Fibroblast of skin of left biceps (primary cell): ENCODE results near the gene ZBTB7C.

ENCODE experiments used
- DNase-seq, 2 experiments: peaks; one replicate each; pipeline ENCODE4 v3.0.0-alpha.2; 2013; ENCODE audit warnings: low read depth in 2 of 2

The ZBTB7C gene

DNA sequence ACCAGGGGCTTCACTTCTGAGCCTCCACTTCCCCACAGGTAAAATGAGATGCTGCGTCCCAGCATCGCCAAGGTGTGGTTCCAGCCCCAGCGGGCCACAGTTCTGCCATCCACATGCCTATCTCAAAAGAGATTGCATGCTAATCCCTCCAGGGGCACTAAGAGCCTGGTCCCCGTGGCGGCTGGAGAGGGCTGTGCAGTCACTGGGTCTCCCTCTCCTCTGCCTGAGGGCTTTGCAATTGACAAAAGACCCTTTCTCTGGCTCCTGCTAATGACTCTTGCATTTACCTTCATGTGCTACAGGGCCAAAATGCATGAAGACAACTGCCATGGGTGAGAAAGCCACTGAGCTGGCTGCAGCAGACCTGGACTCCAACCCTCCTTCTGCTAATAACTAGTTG lies 18.5 kb downstream of the ZBTB7C start:
- DNase-seq: no peak

DNA sequence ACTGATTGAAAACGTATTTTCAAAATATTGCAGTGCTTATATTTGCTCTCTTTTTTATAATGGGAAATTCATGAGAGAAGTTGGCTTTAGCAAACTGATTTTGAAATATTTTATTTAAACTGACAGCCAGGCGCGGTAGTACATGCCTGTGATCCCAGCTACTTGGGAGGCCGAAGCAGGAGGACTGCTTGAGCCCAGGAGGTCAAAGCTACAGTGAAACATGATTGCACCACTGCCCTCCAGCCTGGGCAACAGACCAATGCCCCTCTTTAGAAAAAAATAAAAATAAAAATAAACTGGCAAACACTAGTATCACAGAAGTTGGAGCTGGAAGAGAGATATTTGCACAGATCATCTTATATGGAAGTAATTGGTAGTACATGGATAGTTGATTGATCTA lies 20.7 kb downstream of the ZBTB7C start:
- no peak for DNase-seq

DNA sequence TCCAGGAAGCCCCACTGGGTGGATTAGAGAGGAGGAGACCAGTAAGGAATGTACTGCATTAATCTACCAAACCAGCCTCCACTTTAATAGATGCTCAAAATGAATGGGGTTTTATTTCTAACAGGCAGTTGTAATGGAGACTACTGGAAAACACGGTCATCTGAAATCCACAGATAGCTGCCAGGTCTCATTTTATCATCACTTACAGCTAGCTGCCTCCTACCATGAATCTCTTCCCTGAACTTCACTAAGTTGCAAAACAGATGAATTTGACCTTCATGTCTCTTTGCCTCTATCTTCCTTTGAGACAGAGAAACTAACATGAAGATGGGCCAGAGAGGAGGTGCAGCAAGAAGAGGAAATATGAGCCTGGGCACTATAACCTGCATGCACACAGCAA lies 21.9 kb downstream of the ZBTB7C start:
- DNase-seq: no peak

DNA sequence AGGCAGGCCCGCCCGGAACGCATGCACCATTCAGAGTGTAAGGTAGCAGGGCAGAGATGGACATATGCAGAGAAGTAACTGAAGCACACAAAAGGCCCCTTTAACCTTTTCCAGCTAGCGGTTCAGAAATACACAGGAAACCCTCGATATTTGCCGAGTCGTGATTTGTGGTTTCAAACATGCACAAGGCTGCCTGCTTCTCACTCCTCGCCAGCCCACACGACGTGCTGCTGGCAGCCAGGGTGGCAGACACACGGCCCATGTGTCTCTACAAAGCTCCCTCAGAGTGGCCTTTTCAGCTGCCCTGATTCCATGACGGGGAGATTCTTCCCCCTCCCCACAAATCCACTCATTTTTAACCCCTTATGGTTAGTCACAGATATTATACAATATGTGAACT lies 23.6 kb downstream of the ZBTB7C start:
- no peak for DNase-seq

DNA sequence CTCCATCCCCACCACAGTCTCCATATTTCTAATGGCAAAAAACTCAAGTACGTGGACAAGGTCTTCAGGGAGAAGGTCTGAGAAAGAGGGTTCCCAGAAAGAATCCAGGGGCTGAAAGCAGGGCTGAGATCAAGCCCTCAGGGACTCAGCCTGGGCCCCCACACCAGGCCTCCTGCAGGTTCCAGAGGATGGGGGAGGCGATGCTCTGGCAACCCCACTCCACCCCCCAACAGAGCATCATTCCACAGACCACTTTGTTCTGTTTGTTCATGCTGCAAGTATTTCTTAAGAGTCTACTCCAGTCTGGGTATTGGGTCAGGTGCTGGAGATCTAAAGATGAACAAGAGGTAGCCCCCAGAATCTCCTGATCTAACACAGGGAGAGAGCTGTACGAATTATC lies 32.2 kb downstream of the ZBTB7C start:
- no peak for DNase-seq

DNA sequence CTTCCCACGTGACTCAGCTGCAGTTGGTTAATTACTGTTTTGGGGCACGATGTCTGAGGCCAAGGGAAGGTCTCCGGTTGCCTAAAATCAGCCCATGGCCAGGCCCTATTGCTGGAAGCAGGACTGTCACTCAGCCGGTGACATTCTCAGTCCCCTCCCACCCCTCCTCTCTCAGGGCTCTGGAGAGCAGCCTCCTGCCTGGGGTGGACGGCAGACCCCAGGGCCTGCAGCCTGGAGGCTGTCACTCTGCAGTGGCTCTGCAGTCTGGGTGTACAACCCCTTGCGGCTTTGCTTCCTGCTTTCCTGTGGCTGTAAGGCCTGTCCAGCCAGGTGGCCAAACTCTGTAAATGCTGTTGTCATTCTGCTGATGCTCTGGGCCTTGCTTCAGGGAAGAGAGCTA lies 32.8 kb downstream of the ZBTB7C start:
- no peak for DNase-seq

DNA sequence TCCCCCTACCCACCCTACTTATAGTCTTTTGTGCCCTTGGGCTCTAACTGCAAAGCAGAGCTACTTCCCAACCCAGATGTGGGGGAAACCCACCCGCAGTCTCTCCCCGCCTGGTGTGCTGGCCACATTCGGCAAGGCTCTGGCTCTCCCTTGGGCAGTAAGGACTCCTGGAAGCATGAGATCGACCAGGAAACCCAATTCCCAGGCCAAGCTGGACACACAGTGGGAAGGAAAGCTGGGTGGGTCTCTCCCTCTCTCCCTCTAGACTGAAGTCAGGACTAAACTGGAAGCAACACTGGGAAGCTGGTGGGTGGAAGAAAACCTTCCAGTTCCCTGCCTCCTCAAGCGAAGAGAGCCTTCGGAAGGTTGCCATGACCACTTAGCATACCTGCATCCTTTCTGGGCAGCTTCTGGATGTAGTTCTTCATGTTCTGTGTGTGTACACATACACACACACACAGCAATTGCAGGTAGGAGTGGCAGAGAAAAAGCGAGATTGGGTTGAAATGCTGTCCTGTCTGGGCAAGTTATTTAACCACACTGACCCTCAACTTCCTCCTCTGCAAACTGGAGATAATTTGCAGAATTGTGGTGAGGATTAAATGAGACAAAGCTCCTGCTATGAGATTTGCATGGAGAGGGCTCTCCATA lies 33.9 kb downstream of the ZBTB7C start:
- no peak for DNase-seq

DNA sequence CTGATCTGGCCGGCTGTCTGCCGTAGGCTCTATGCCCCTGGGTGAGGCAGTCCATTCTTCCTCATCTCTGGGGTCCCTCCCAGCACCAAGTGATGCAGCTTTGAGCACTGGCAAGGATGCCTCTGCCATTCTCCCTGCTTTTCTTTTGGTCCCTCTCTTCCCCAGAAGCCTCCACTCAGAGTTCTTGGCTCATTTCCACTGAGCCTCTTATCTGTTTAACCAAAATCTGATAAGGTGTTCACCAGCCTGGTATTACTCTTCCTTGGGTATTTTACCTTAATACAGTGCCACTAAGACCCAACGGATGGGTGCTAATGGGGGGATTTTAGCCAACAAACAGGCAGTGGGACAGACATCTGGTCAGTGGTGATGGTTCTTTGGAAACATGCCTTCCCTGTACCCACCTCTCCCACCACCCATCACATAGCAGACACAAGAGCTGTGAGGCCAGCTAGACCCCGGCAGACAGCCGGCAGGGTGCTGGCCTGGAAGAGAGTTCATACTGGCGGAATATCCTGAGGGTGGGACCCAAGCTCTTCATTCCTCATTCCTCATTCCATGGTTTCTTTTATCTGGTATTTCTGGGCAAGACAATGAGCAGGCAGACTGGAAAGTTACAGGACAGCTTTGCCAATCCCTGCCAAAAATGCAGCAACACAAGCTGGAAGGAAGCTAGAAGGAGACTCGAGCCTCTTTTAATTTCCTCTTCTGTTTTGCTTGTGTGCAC lies 34.6 kb downstream of the ZBTB7C start:
- DNase-seq: no peak

DNA sequence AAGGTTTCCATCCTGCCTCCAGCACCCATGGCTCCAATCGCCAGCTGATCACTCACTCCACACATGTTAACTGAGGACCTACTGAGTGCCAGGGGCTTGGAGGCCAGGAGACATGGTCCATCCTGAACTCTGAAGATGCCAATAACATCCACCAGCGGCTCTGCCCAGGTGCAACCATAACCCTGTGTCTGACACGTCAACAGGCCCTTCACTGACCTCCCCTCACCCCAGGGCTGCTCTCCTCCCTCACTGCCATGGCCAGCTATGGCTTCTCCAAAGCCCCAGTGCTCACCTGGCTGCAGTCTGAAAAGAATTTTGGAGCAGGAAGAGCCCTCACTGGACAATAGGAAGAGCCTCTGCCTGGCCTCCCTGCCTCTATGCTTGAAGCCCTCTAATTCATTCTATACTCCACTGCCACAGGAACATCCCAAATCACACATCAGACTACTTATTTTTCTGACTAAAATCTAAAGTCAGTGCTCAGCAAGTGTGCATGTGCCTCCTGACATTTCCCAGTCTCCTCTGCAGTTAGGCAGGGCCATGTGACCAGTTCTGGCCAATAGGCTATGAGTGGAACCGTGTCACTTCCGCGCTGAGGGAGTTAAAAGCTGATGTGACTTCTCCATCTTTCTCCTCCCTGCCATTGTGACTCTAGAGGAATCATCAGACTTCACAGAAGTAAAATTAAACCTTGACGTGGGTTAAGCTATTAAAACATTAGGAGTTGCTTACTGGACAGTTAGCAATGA lies 37.2 kb downstream of the ZBTB7C start:
- no peak for DNase-seq

DNA sequence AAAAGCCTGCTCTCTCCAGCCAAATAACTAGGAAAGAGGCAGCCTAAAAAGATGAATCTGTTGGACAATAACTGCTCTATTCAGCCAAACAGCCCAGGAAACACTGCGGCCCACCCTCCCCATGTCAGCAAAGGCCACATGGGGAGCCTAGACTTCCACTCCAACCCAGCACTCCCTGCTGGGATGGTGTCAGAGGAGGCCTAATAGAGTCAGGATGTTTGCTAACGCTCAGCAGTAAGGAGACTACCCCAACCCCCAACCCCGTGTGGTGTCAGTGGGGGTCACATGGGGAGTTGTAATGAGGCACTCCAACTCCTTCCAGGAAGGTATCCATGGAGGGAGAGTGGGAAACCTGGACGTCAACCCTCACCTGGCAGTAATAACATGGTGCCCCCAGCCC lies 41.6 kb downstream of the ZBTB7C start:
- DNase-seq: no peak

DNA sequence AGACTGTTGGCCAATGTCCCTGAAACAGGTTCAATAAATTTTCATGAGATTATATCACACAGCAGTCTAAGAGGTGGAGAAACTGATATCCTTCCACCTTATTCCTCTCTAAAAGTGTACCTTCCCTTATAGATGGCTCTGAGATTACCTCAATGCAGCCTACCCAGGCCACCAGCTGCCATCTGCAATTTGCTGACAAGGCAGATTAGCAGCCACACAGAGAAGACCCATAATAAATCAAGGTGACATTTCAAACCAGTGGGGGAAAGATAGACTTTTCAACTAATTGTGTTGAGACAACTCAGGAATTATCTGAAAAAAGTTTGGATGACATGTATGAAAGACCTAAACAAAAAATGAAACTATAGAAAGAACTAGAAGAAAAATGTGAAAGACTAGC lies 43.2 kb downstream of the ZBTB7C start:
- no peak for DNase-seq

DNA sequence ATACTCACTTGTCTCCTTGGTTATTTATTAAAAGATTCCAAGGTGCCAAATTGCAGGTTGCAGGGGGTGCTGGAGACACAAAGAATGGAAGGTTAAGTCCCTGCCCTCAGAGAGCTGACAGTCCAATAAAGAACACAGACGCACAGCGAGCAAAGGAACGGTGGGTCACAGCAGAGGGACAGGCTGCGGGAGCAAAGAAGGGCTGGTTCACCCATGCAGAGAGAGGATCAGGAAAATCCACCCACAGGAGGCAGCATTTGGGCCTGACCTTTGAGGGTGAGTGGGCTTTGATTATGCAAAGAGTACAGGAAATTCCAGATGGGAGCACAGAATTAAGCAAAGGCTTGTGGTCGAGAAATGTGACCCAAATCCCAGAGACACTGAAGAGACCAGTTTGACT lies 45.0 kb downstream of the ZBTB7C start:
- no peak for DNase-seq

DNA sequence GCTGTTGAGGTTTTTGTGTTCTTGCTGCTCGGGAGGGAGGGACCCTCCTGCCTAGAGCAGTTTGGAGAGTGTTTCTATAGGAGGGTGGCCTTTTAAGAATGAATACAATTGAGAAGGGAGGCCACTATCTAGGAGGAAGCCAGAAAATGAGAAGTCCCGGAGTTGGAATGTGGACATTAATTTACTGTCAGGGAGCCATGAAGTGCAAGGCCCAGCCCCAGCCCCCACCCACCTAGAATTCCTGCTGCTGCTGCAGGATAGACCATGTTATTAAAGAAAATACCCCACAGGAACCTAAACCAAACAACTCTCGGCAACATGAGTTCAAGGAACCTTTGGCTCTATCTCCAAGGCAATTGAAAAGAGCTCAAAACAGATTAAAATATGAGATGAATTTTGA lies 46.0 kb downstream of the ZBTB7C start:
- DNase-seq: no peak

DNA sequence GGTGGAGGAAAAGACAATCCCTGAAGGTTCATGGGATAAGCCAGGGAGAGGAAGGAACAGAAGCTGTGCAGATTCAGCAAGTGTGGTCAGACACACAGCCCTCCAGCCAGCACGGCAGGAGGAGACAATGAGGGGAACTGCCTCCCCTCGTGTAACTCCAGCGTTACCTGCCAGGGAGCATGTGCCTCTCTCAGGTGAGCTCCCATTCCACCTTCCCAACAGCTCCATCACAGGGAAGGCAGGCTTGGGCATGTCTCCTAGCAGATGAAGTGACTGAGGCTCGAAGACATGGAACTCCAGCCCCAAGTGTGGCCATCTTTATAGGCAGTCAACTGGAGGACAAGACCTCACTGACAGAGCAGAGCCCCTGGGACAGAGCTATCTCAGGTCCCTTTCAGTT lies 47.4 kb downstream of the ZBTB7C start:
- no peak for DNase-seq

DNA sequence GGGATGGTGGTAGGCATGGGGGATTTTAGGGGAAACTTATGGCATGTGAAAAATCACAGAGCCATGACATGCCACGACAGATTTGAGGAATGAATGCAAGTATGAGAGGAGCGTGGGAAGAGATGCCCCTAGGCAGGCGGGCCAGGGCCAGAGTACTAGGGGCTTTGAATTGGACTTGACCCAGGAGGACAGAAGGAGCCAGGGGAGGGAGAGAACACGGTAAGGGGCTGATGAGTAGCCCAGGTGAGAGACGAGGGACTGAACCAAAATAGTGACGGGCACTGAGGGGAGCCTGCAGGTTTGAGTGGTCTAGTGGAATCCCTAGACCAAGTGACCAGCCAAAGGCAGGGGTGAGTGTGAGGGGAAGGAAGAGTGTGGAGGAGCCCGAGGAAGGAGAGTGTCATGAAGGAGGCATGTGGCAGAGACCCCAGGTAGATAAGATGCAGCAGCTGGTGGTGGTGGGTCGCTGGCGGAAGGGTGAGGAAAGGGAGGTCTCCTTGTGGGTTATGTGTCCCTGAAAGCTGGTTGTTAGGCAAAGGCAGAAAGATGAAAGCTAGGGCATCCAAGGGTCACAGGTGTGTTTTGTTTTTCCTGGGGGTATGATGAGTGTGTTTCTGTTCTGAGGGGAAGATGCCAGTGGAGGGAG lies 48.7 kb downstream of the ZBTB7C start:
- DNase-seq: no peak

DNA sequence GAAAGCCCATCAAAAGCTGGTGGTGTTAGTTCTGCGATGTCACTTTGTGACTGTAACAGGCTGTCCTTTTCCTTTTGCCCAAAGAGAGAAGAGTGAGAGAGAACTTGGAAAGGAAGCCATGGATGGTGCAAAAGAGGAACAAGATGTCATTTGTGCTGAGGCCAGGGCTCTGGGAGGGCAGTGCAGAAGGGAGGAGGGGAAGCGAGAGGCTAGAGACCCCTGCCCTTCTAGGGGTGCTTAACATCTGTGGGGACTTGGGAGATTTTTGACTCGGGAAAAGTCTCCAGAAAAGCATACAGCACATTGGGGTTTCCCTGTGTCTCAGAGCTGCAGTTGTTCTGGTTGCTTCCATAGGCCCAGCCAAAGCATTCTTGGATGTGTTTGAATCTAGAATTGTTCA lies 49.6 kb downstream of the ZBTB7C start:
- DNase-seq: no peak

DNA sequence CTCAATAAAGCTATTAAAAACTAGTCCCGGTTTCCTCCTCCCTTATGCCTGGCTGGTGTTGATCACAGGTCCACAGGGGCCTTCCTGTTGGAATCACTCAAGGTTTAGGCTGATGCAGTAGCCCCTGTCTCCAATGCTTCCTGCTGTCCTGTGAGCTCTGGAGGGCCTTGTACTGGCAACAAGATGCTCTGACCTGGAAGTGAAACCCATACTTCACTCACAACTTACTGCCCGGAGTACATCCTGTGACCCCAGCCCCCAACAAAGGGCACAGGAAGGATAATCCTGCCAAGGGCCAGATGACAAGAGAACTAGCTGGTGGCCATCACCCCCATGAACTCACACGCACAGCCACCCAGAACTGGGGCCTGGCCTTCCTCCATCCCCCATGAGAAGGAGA lies 50.3 kb downstream of the ZBTB7C start:
- DNase-seq: no peak

DNA sequence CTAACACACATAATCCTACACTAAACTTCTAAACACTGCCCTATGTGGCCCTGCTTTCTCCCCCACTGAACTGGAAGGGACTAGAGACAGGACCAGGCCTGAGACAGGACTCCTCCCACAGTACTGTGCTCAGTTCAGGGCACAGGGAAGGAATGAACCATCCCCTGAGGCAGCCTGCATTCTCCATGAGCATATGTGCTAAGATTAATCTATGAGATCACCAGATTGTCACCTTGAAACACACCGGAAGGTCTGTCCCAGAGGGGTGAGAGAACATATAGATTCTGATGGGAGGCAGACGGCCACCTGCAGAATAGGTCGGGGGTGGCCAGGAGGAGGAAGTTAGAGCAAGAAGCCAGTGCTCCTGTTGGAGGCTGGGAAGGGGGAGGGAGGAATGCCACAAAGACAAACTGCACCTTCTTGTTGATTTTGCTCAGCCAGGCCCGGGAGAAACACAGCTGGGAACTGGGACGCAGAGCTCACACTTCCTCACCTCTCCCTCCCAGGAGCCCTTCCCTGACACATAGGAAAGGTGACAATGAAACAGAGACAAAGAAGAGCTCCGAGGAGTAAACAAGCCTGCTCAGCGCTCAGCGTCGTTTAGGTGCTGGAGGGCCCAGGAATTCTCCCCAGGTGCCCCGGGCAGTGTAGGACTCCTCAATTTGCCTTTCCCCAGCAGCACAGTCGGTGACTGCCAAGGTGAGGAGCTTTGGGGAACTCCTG lies 52.1 kb downstream of the ZBTB7C start:
- no peak for DNase-seq

DNA sequence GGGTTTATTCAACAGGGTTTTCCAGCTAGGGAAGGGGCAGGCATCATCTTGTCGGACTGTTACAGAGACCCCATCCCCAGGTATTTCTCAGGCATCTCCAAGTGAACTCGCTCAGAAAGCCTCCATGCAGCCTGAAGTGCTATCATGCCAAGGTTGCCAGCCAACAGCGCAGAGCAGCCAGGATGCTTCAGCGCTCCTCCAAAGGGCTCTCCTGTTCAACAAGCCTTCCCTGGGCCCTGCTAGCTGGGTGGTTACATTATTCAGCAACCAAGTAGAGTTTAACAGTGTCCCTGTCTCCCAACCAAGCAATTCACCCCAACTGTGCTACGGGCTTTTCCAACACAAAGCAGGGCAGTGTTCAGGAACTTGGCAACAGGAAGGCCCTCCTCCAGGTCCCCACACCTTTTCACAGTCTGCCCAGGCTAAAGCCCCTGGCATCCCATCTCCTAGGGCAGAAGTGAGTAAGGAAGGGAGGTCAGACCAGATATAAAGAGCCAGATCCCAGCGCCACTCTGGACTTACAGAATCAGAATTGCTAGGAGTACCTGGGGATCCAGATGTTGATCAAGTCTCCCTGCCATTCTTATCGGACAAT lies 52.9 kb downstream of the ZBTB7C start:
- no peak for DNase-seq

DNA sequence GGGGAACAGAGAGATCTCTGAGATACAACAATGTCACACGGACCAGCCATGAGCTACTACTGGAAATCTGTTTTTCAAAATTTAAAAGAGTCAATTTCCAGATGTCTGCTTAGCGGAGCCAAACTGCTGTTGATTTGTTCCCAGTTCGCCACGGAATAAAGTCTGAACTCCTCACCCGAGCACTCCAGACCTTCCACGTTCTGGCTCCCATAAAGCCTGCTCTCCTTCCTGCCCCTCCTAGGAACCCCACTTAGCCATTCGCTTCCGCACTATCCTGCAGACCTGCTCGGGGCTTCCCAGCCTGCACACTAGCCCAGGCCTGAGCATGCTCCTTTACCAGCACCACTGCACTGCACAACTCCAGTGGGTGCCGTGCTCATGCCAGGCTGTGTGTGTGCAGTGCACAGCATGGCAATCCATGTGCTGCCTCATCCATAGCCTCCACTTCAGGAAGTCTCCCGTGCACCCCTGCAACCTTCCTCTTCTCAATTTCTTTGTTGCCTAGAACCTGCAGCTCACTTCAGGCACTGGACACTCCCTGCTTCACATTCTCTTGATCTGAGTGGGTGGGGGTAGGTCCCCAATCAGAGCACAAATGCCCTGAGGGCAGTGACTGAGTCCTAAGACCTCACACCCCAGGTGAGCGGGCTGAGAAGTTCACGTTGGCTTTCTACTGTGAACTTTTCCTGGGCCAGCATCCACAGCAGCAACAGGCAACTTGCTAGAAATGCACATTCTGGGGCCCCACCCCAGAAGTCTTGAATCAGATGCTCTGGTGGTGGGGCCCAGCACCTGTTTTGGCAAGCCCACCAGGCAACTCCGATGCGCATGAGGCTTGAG lies 53.7 kb downstream of the ZBTB7C start:
- DNase-seq: no peak
